Stimulated activated CD4-positive, alpha-beta T cell treated with anti-CD3 and anti-CD28 coated beads, Interleukin-2, amount 100 ng/mL, for 48 hours (primary cell): Measurements from ENCODE around the gene NSMCE1.

Source experiments
- DNase-seq, 2 donors: peaks; one replicate each; pipeline ENCODE4 v3.0.0-alpha.2; 2020

NSMCE1 gene

GRCh38 chr16:27189335-27189972 lies 79.1 kb downstream of the NSMCE1 start:
- DNase-seq = no peak

- no peak for DNase-seq
Measured at GRCh38 chr16:27188633-27189032, 79.9 kb downstream of the NSMCE1 start.

DNA sequence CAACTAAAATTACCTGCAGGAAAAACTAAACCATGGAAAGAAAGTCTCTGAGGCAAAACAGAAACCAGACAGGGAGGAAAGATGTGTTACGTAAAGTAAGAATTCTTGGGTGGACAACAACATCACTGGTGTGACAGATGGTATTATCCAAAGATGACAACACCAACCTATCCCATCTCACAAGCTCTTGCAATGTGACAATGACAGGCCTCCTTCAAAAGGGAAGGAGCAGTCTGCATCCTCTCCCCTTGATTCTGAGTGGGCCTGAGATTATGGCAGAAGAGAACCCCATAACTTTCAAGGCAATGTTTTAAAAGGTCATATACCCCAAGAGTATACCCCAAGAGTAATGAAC lies 82.8 kb downstream of the NSMCE1 start:
- no peak for DNase-seq

GRCh38 chr16:27182906-27183405 lies 85.6 kb downstream of the NSMCE1 start:
- DNase-seq = no peak

- no peak for DNase-seq
Measured at GRCh38 chr16:27181019-27181790, 87.4 kb downstream of the NSMCE1 start.

- DNase-seq = peak; percentile 84 to 90
Measured at GRCh38 chr16:27179500-27180072, 89.0 kb downstream of the NSMCE1 start.

GRCh38 chr16:27177031-27177774 lies 91.4 kb downstream of the NSMCE1 start:
- DNase-seq = no peak

DNA sequence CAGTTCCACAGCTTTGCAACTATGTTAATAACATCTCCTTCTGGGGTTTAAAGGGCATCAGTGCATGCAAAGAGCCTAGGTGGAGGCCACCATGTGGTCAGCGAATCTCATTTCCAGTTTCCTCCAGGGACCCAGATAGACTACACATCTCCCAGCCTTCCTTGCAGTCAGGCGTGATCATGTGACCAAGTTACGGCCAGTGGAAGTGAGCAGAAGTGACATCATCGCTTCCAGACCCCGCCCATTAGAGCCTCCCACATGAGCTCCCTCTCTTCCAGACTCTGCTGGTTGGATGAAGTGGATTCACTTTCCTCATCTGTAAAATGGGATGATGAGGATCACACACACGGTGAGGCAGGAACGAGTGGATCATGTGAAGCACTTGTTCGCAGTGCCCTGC lies 92.7 kb downstream of the NSMCE1 start:
- no peak for DNase-seq
